IMR-90 (cell line): ENCODE measurements around the gene TBC1D16. TPM values are rescaled to one million over a fixed set of nuclear protein-coding genes. Genes with fewer than 3 reads are reported as not detected.

Experiments
- ATAC-seq: fragments of 200-7000 bp; cut with Tn5 transposase; 2 replicates; pipeline ENCODE4 v1.9.1; 2020; ENCODE audit warnings: low read depth, mild to moderate bottlenecking, moderate library complexity
- BruUV-seq: library from RNA; stranded (reverse); fragments of 400-500 nt; replicated peaks from 2 replicates; lab custom pipeline; 2021; lab: Mats Ljungman, UMichigan
- CTCF ChIA-PET: fragments of 300-600 bp; formaldehyde crosslinking; extraction: SDS; loops from one replicate; lab custom pipeline; 2021; ENCODE audit warnings: antibody characterized with exemption; lab: Yijun Ruan, JAX
- POLR2A ChIA-PET: fragments of 300-600 bp; sonication (Branson Sonifier 250); formaldehyde crosslinking; loops from one replicate; lab custom pipeline; 2022; ENCODE audit warnings: antibody characterized with exemption; ENCODE audit not compliant: unreplicated experiment; lab: Charles Lee
- DNase-seq: peaks from one replicate; pipeline ENCODE4 v3.0.0; 2013
- H2AFZ ChIP-seq: replicated peaks from 2 replicates; pipeline ENCODE3; 2013; ENCODE audit warnings: low read length, mild to moderate bottlenecking; ENCODE audit not compliant: poor library complexity
- H2AK5ac ChIP-seq: 2 replicates; pipeline ENCODE4 v1.6.1; 2013; ENCODE audit warnings: low read depth, low read length, inconsistent platforms
- H2AK9ac ChIP-seq: replicated peaks from 2 replicates; pipeline ENCODE3; 2013; ENCODE audit warnings: mild to moderate bottlenecking, low read depth, low read length, moderate library complexity; ENCODE audit not compliant: poor library complexity
- H2BK120ac ChIP-seq: 2 replicates; pipeline ENCODE4 v1.6.1; 2013; ENCODE audit warnings: low read depth, low read length, inconsistent platforms
- H2BK15ac ChIP-seq: 3 replicates; pipeline ENCODE4 v1.6.1; 2013; ENCODE audit warnings: low read depth, low read length, inconsistent platforms
- H2BK20ac ChIP-seq: 2 replicates; pipeline ENCODE4 v1.6.1; 2013; ENCODE audit warnings: low read depth, mild to moderate bottlenecking, inconsistent platforms, low read length, moderate library complexity
- H2BK5ac ChIP-seq: 2 replicates; pipeline ENCODE4 v1.6.1; 2013; ENCODE audit warnings: mild to moderate bottlenecking, low read depth, low read length, inconsistent platforms; ENCODE audit not compliant: poor library complexity, severe bottlenecking
- H3K14ac ChIP-seq: replicated peaks from 2 replicates; pipeline ENCODE4 v1.6.1; 2013; ENCODE audit warnings: low read depth, low read length, inconsistent platforms
- H3K18ac ChIP-seq: 2 replicates; pipeline ENCODE4 v1.6.1; 2013; ENCODE audit warnings: low read depth, low read length, control low read depth
- H3K23ac ChIP-seq: 2 replicates; pipeline ENCODE4 v1.6.1; 2013; ENCODE audit warnings: low read depth, low read length, inconsistent platforms
- H3K27ac ChIP-seq: 2 replicates; pipeline ENCODE4 v1.5.1; 2013; ENCODE audit warnings: mild to moderate bottlenecking, control low read depth, low read length; ENCODE audit not compliant: insufficient read depth
- H3K27me3 ChIP-seq: 2 replicates; pipeline ENCODE4 v1.6.1; 2013; ENCODE audit warnings: low read length; ENCODE audit not compliant: control insufficient read depth, insufficient read depth
- H3K36me3 ChIP-seq: 2 replicates; pipeline ENCODE4 v1.6.1; 2013; ENCODE audit warnings: low read length, mixed read lengths; ENCODE audit not compliant: control insufficient read depth, insufficient read depth
- H3K4ac ChIP-seq: 2 replicates; pipeline ENCODE4 v1.6.1; 2013; ENCODE audit warnings: low read depth, low read length, inconsistent platforms
- H3K4me1 ChIP-seq: 2 replicates; pipeline ENCODE4 v1.6.1; 2013; ENCODE audit warnings: low read length, mixed read lengths; ENCODE audit not compliant: control insufficient read depth, insufficient read depth
- H3K4me2 ChIP-seq: 2 replicates; pipeline ENCODE4 v1.6.1; 2013; ENCODE audit warnings: low read depth, mild to moderate bottlenecking, control low read depth, low read length, moderate library complexity
- H3K4me3 ChIP-seq: 2 replicates; pipeline ENCODE4 v1.5.1; 2013; ENCODE audit warnings: low read depth, mild to moderate bottlenecking, control low read depth, low read length, moderate library complexity; ENCODE audit not compliant: insufficient read depth
- H3K56ac ChIP-seq: 2 replicates; pipeline ENCODE4 v1.6.1; 2013; ENCODE audit warnings: low read length, inconsistent platforms; ENCODE audit not compliant: insufficient read depth; ENCODE audit errors: extremely low read depth
- H3K79me1 ChIP-seq, 2 experiments: 2 replicates each; pipeline ENCODE4 v1.6.1; 2013; ENCODE audit warnings: low read length in 2 of 2, inconsistent platforms in 1 of 2, low read depth in 1 of 2
- H3K9ac ChIP-seq: 2 replicates; pipeline ENCODE4 v1.6.1; 2013; ENCODE audit warnings: low read depth, low read length, control low read depth
- H3K9me1 ChIP-seq: 2 replicates; pipeline ENCODE4 v1.6.1; 2013; ENCODE audit warnings: low read length, inconsistent platforms; ENCODE audit not compliant: insufficient read depth
- H3K9me3 ChIP-seq: 2 replicates; pipeline ENCODE4 v1.6.1; 2013; ENCODE audit warnings: low read length; ENCODE audit not compliant: control insufficient read depth, insufficient read depth
- H4K20me1 ChIP-seq: 2 replicates; pipeline ENCODE4 v1.6.1; 2013; ENCODE audit warnings: low read length, inconsistent platforms; ENCODE audit not compliant: insufficient read depth
- H4K5ac ChIP-seq: 2 replicates; pipeline ENCODE4 v1.6.1; 2013; ENCODE audit warnings: mild to moderate bottlenecking, low read depth, low read length, control low read depth
- H4K8ac ChIP-seq, 2 experiments: 2 replicates each; pipeline ENCODE4 v1.6.1; 2013; ENCODE audit warnings: low read depth in 2 of 2, low read length in 2 of 2, control low read depth in 1 of 2, inconsistent platforms in 1 of 2
- H4K91ac ChIP-seq: 2 replicates; pipeline ENCODE4 v1.6.1; 2013; ENCODE audit warnings: low read depth, low read length, inconsistent platforms; ENCODE audit not compliant: insufficient read depth
- BHLHE40 ChIP-seq: fragments of 150-350 bp; IDR thresholded peaks from 2 replicates; pipeline ENCODE4 v1.6.1; 2016; ENCODE audit warnings: mild to moderate bottlenecking, low read depth, low read length
- CTCF ChIP-seq: conservative IDR thresholded peaks from 2 replicates; pipeline ENCODE4 v1.5.1; 2012; ENCODE audit warnings: mild to moderate bottlenecking, low read depth, low read length, improper control_type of control experiment
- FOS ChIP-seq: fragments of 150-350 bp; IDR thresholded peaks from 2 replicates; pipeline ENCODE4 v1.6.1; 2016; ENCODE audit warnings: low read depth, low read length
- MAFK ChIP-seq: IDR thresholded peaks from 2 replicates; pipeline ENCODE4 v1.6.1; 2012; ENCODE audit warnings: low read depth, low read length, improper control_type of control experiment
- MXI1 ChIP-seq: IDR thresholded peaks from 2 replicates; pipeline ENCODE4 v1.6.1; 2012; ENCODE audit warnings: low read depth, mild to moderate bottlenecking, low read length, moderate library complexity, borderline replicate concordance
- NFE2L2 ChIP-seq: fragments of 150-350 bp; IDR thresholded peaks from 2 replicates; pipeline ENCODE4 v1.6.1; 2016; ENCODE audit warnings: low read depth, mild to moderate bottlenecking, low read length
- POLR2A ChIP-seq: IDR thresholded peaks from 2 replicates; pipeline ENCODE4 v1.6.1; 2012; ENCODE audit warnings: mild to moderate bottlenecking, low read depth, low read length
- RAD21 ChIP-seq: IDR thresholded peaks from 2 replicates; pipeline ENCODE4 v1.6.1; 2012; ENCODE audit warnings: low read length, improper control_type of control experiment
- RCOR1 ChIP-seq: IDR thresholded peaks from 2 replicates; pipeline ENCODE4 v1.6.1; 2012; ENCODE audit warnings: mild to moderate bottlenecking, low read length, improper control_type of control experiment; ENCODE audit not compliant: insufficient replicate concordance
- WGBS, 2 experiments: methylation state at CpG; one replicate each; pipeline versions ENCODE4 v1.1.5 to v1.1.7; 2013; ENCODE audit warnings: missing lambda C conversion rate in 2 of 2; ENCODE audit not compliant: insufficient read length in 1 of 2; ENCODE audit errors: extremely low coverage in 2 of 2; 5-methylcytosine and 5-hydroxymethylcytosine counted together
- dilution Hi-C: fragments of 300-500 bp; cut with HindIII; formaldehyde crosslinking; loops from one replicate; pipeline ENCODE4 v1.14.3; 2018; ENCODE audit warnings: low sequenced_read_pairs; ENCODE audit not compliant: unreplicated experiment
- in situ Hi-C: fragments of 300-500 bp; cut with MboI; formaldehyde crosslinking; loops from 3 replicates; pipeline ENCODE4 v1.14.3; 2019; ENCODE audit warnings: low sequenced_read_pairs, inconsistent platforms, mixed read lengths
- intact Hi-C: fragments of 100-400 bp; cut with micrococcal nuclease; formaldehyde crosslinking; loops from 2 replicates; pipeline ENCODE4 v1.10.0; 2022
- polyA plus RNA-seq, 3 experiments: library from polyadenylated mRNA; depleted of rRNA; stranded (reverse); fragments of >200 nt; gene quantifications; 2 replicates each; pipeline ENCODE4 v1.2.3, GENCODE V29; 2012; ENCODE audit warnings: low replicate concordance in 1 of 3
- total RNA-seq: library from RNA; depleted of rRNA; stranded (reverse); fragments of >200 nt; gene quantifications from 2 replicates; pipeline ENCODE4 v1.2.3, GENCODE V29; 2012
- TF ChIP-seq, protein P1 (sequence below): fragments of 150-350 bp; IDR thresholded peaks from 2 replicates; pipeline ENCODE4 v1.6.1; 2016; ENCODE audit warnings: low read depth, mild to moderate bottlenecking, low read length, moderate library complexity, borderline replicate concordance

Gene TBC1D16
- total and polyA plus RNA-seq, 2 of the 4 experiments (the other 2 are of a cell fraction), result 10.1 to 16.7 TPM

GRCh38 chr17:79947351-79948031, 88.2 kb downstream of the TBC1D16 start:
- intact Hi-C loops, result no loop called here
- Histone ChIP-seq H2BK15ac (no peak overlapping the region), H2AFZ (no peak overlapping the region), H3K27ac (no peak overlapping the region), H3K9me3 (no peaks in the 10 kb centered on the region), H4K8ac (no peak overlapping the region), H3K9ac (no peak overlapping the region), H3K36me3 (peaks cover 45% of the 10 kb centered on the region), H2BK120ac (no peak overlapping the region), H3K56ac (no peak overlapping the region), H2BK20ac (no peak overlapping the region), H3K79me1 (peaks cover 0 to 4% of the 10 kb centered on the region in 2 experiments; a peak in 2 of 4 replicates), H2BK5ac (no peak overlapping the region), H3K4me1 (peaks cover 11% of the 10 kb centered on the region), H3K4me2 (no peak overlapping the region), H3K23ac (no peak overlapping the region), H3K4ac (no peak overlapping the region), H2AK9ac (peak overlapping the region; percentile 73), H2AK5ac (no peak overlapping the region), H3K14ac (no peak overlapping the region), H3K4me3 (no peak overlapping the region), H3K9me1 (peaks cover 6% of the 10 kb centered on the region; the same call in 1 of the 2 replicates), H4K91ac (no peak overlapping the region), H3K18ac (no peak overlapping the region), H4K5ac (no peak overlapping the region), H3K27me3 (no peaks in the 10 kb centered on the region), H4K20me1 (peaks cover 15% of the 10 kb centered on the region)
- dilution Hi-C loops, result no loop called here
- ATAC-seq (no peak), DNase-seq (peak; percentile 10)
- POLR2A ChIA-PET, result no interaction called here
- 89% methylated on average over 18 of the region's 31 CpGs; no CpG with 5 or more reads in 1 of the 2 experiments for WGBS, 2 experiments
- in situ Hi-C loops, result no loop called here
- CTCF ChIA-PET, result no interaction called here
- no peak for TF ChIP-seq RAD21
- TF ChIP-seq BHLHE40, result no peak
- TF ChIP-seq MAFK, result no peak
- TF ChIP-seq, protein P1, sequence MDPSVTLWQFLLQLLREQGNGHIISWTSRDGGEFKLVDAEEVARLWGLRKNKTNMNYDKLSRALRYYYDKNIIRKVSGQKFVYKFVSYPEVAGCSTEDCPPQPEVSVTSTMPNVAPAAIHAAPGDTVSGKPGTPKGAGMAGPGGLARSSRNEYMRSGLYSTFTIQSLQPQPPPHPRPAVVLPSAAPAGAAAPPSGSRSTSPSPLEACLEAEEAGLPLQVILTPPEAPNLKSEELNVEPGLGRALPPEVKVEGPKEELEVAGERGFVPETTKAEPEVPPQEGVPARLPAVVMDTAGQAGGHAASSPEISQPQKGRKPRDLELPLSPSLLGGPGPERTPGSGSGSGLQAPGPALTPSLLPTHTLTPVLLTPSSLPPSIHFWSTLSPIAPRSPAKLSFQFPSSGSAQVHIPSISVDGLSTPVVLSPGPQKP, result no peak
- no peak for TF ChIP-seq POLR2A
- TF ChIP-seq MXI1, result no peak
- TF ChIP-seq RCOR1, result no peak
- no peak for TF ChIP-seq NFE2L2
- TF ChIP-seq CTCF, result no peak
- no peak for TF ChIP-seq FOS
- no TSS peak for BruUV-seq
